ENCODE results near the gene CCDC83. TPM values are rescaled to one million over a fixed set of nuclear protein-coding genes. Genes with fewer than 3 reads are reported as not detected.
"Not testable (repeated sequence)": the region's sequence is repeated elsewhere in the genome, so short reads cannot be mapped to it uniquely, and the experiment has no call there.

The CCDC83 gene
- total RNA-seq, 1 donor from 2014 or later, result not detected

GRCh38 chr11:85829172-85829571 lies 26.0 kb upstream of the CCDC83 start:
- intact Hi-C loops (cut with DNase I), result loop anchor here (10.0 kb wide), 1 partner anchor 134 kb away; no protein-coding TSS in a partner anchor
- DNase-seq (ENCODE audit: low spot score), result no peak

- no peak for DNase-seq (ENCODE audit: low spot score)
- intact Hi-C loops (cut with DNase I), result no loop called here
Observed at GRCh38 chr11:85831050-85831449, 24.1 kb upstream of the CCDC83 start.

- no peak for DNase-seq (ENCODE audit: low spot score)
- intact Hi-C loops (cut with DNase I), result no loop called here
Observed at GRCh38 chr11:85835263-85835662, 19.9 kb upstream of the CCDC83 start.

- intact Hi-C loops (cut with DNase I), result no loop called here
- no peak for DNase-seq (ENCODE audit: low spot score)
Observed at GRCh38 chr11:85835729-85836128, 19.5 kb upstream of the CCDC83 start.

GRCh38 chr11:85840932-85841331 lies 14.3 kb upstream of the CCDC83 start:
- intact Hi-C loops (cut with DNase I); DNase-seq (ENCODE audit: low spot score): not testable (repeated sequence)

- intact Hi-C loops (cut with DNase I), result no loop called here
- DNase-seq (ENCODE audit: low spot score), result no peak
Observed at GRCh38 chr11:85843929-85844328, 11.3 kb upstream of the CCDC83 start.

- DNase-seq (ENCODE audit: low spot score), result no peak
- intact Hi-C loops (cut with DNase I), result no loop called here
Observed at GRCh38 chr11:85844439-85845123, 10.6 kb upstream of the CCDC83 start.

- no peak for DNase-seq (ENCODE audit: low spot score)
- intact Hi-C loops (cut with DNase I), result no loop called here
Observed at GRCh38 chr11:85845124-85845631, 10.0 kb upstream of the CCDC83 start.

- intact Hi-C loops (cut with DNase I), result no loop called here
- no peak for DNase-seq (ENCODE audit: low spot score)
Observed at GRCh38 chr11:85847436-85847835, 7.7 kb upstream of the CCDC83 start.

- intact Hi-C loops (cut with DNase I), result no loop called here
Observed at GRCh38 chr11:85848006-85848405, 7.2 kb upstream of the CCDC83 start.

GRCh38 chr11:85848556-85848955 lies 6.6 kb upstream of the CCDC83 start:
- intact Hi-C loops (cut with DNase I), result no loop called here
- DNase-seq (ENCODE audit: low spot score), result no peak

More at GRCh38 chr11:85848006-85848405, 7.2 kb upstream of the CCDC83 start:
- DNase-seq (ENCODE audit: low spot score), result no peak

- intact Hi-C loops (cut with DNase I), result loop anchor here (10.0 kb wide), 2 partner anchors 212 to 972 kb away; partner anchors contain the start of gene PICALM
- not testable (repeated sequence) for DNase-seq (ENCODE audit: low spot score)
Observed at GRCh38 chr11:85852754-85853153, 2.4 kb upstream of the CCDC83 start.

- intact Hi-C loops (cut with DNase I), result loop anchor here (10.0 kb wide), 2 partner anchors 211 to 971 kb away; partner anchors contain the start of gene PICALM
- not testable (repeated sequence) for DNase-seq (ENCODE audit: low spot score)
Observed at GRCh38 chr11:85853541-85853940, 1.6 kb upstream of the CCDC83 start.

- DNase-seq (ENCODE audit: low spot score), result no peak
Observed at GRCh38 chr11:85854212-85854556, 999 bp upstream of the CCDC83 start.

GRCh38 chr11:85854557-85855340 lies 434 bp upstream of the CCDC83 start:
- intact Hi-C loops (cut with DNase I), result loop anchor here (5.0 to 10.0 kb wide), 6 partner anchors 88 to 970 kb away; partner anchors contain the start of genes HIKESHI and PICALM
- peak; percentile 96 for DNase-seq (ENCODE audit: low spot score)

More at GRCh38 chr11:85854212-85854556, 999 bp upstream of the CCDC83 start:
- intact Hi-C loops (cut with DNase I), result loop anchor here (10.0 kb wide), 2 partner anchors 211 to 971 kb away; partner anchors contain the start of gene PICALM

- no peak for DNase-seq (ENCODE audit: low spot score)
- intact Hi-C loops (cut with DNase I), result loop anchor here (5.0 to 10.0 kb wide), 6 partner anchors 85 to 968 kb away; partner anchors contain the start of genes HIKESHI and PICALM
Observed at GRCh38 chr11:85857098-85857497, 1.9 kb downstream of the CCDC83 start.

- intact Hi-C loops (cut with DNase I), result loop anchor here (5.0 to 10.0 kb wide), 6 partner anchors 83 to 965 kb away; partner anchors contain the start of genes HIKESHI and PICALM
- not testable (repeated sequence) for DNase-seq (ENCODE audit: low spot score)
Observed at GRCh38 chr11:85859541-85859940, 4.4 kb downstream of the CCDC83 start.

- no peak for DNase-seq (ENCODE audit: low spot score)
- intact Hi-C loops (cut with DNase I), result no loop called here
Observed at GRCh38 chr11:85863855-85864254, 8.7 kb downstream of the CCDC83 start.

GRCh38 chr11:85866137-85866827 lies 11.1 kb downstream of the CCDC83 start:
- no peak for DNase-seq (ENCODE audit: low spot score)
- intact Hi-C loops (cut with DNase I), result no loop called here

- no peak for DNase-seq (ENCODE audit: low spot score)
- intact Hi-C loops (cut with DNase I), result no loop called here
Observed at GRCh38 chr11:85867751-85868150, 12.6 kb downstream of the CCDC83 start.

Measured in cardiac septum (tissue), 1 donor.